GM19328 (cell line): ENCODE measurements around the gene SLC9A6.

Experiments
- ATAC-seq: cut with Tn5 transposase; IDR thresholded peaks from one replicate; pipeline ENCODE4 v1.9.1; 2021; ENCODE audit warnings: mild to moderate bottlenecking, moderate library complexity; ENCODE audit not compliant: unreplicated experiment

SLC9A6 gene

GRCh38 chrX:135985157-135985972 is at the start of gene SLC9A6:
Gene SLC9A6 (plus strand): TSS chrX:135985435. CDS start chrX:135985659, 224 bp downstream.
- ATAC-seq, result peak; percentile 86

DNA sequence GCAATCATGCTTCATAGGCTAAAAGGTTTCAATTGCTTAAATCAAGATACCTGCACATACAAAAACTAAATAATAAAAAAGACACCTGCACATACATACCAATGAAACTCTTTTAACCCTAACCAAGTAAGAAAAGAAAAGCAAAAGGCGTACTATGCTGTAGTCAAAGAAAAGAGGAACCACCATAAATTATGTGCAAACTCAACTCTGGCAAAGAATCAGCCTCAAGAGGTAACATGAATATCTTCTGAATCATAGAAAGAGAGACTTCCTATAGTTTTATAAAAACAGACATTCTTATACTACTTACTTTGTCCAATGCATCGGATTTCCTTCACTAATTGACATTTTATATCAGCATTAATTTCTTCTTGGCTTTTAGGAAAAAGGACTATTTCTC is 40.7 kb upstream of the SLC9A6 start:
- no peak for ATAC-seq

DNA sequence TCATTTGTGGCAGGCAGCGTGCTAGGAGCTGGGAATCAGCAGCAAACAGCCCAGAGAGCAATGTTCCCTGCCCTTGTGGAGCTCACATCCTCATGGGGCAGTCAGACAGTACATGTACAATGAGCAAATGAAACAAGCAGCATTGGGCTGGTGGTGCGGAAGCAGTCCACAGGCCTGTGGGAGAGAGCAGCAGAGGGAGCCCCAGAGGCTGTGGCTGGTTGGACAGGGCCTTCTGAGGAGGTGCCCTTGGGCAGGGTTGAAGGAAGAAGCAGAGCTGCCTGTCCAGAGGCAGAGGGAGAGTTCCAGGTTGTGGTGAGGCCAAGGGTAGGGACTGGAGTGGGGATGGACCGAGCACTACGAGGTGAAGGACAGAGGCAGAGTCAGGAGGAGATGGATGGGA is 33.9 kb upstream of the SLC9A6 start:
- ATAC-seq, result no peak

DNA sequence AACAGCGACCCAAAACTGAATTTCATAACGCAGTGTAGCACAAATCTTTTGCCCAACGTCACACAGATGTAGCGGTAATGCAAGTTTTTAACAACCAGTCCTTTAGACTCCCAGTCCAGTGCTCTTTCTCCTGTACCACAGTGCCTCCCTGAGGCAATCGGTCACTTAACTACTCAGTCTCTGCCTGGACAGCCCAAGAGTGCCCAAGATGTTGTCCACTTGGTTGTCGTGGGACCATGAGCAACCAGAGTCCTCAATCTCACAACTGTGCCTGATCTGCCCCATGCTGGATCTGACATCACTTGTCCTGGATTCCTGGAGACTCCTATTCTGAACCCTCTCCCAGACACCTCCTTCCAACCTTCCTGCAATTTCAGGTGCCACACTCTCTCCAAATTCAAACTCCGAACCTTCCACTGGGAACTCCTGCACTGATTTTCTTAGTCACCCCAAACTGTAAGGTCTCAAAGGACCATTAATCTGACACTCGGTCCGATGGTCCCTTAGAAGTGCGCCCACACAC is 12.1 kb upstream of the SLC9A6 start:
- peak; percentile 28 for ATAC-seq

GRCh38 chrX:135973548-135974278 is 11.5 kb upstream of the SLC9A6 start, which contains the start of gene MMGT1:
Gene MMGT1 (minus strand): TSS chrX:135973988. CDS start chrX:135973675, 313 bp downstream.
- ATAC-seq, result peak; percentile 75

GRCh38 chrX:135974279-135974856 is 10.9 kb upstream of the SLC9A6 start:
- ATAC-seq, result no peak

- no peak for ATAC-seq
These were observed 9.8 kb upstream of the SLC9A6 start for GRCh38 chrX:135975421-135975820.

DNA sequence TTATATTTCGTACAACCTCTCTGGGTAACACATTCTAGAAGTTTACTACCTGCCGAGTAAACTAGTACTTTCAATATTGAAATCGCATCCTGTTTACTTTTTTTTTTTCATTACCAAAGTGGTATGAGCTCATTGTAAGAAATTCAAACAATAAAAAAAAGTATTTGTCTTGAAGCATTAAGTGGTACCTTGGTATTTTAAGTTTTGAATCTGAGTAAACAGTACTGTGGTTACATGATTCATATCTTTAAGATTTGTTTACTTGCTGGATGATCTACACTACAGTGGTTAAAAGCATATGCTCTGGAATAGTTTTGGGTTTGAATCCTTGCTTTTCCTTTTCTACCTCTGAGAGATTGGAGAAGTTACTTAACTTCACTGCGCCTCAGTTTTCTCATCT is 7.6 kb upstream of the SLC9A6 start:
- no peak for ATAC-seq

DNA sequence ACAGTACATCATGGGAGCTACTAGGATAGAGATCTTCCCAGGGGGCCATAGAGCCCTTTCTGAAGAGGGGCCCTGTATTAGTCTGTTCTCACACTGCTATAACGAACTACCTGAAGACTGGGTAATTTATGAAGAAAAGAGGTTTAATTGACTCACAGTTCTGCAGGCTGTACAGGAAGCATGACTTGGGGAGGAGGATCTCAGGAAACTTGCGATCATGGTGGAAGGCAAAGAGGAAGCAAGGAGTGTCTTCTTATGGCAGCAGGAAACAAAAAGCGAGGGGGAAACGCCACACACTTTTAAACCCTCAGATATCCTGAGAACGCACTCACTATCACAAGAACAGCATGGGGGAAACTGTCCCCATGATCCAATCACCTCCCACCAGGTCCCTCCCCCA is 4.2 kb upstream of the SLC9A6 start:
- ATAC-seq, result no peak

DNA sequence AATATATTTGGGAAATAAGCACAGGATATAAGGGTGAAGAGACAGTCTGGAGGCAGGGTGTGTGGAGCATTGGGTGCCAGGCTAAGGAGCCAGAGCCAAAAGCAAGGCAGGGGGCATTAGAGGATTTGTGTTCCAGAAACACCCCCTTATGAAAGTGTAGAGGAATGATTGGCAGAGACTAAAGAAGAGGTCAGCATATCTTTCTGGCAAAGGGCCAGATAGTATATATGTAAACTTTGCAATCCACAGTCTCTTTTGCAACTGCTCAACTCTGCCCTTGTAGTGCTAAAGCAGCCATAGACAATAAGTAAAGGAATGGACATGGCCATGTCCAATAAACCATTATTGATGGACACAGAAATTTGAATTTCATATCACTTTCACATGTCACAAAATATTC is 3.6 kb upstream of the SLC9A6 start:
- no peak for ATAC-seq

DNA sequence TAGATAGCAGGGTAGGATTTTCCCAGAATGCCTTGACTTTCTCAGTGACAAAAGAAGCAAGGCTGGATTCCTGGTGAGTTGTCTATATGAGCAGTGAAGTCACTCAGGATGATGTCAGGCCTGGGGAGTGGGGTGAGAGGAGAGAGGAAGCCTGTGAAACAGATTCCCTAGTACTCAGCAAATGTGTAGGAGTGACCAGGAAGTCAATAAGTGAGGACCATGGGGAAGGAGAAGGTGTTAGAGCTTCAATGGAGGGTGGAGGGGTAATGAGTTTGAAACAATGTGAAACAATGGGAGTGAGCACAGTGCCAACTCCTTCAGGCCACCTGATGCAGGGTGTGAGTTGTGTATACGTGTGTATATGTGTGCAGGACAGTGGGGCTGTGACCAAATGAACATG is 2.4 kb upstream of the SLC9A6 start:
- ATAC-seq, result no peak

GRCh38 chrX:135984256-135984655 is 979 bp upstream of the SLC9A6 start:
- no peak for ATAC-seq

DNA sequence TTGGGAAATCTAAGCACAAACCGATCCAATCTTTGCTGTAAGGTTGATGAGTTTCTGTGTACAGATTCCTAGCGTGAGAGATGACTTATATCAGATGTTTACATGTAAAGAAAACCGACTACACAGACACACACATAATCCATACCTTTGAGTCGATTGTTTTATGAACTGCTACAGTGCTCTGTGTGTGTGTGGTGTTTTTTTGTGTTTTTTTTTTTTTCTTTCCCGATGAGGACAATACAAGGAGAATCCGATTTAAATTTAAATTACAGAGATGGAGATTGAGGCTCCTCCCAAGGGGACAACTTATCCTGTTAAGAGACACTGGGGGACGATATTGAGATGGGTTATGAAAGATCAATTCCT is 461 bp upstream of the SLC9A6 start:
- ATAC-seq, result no peak

DNA sequence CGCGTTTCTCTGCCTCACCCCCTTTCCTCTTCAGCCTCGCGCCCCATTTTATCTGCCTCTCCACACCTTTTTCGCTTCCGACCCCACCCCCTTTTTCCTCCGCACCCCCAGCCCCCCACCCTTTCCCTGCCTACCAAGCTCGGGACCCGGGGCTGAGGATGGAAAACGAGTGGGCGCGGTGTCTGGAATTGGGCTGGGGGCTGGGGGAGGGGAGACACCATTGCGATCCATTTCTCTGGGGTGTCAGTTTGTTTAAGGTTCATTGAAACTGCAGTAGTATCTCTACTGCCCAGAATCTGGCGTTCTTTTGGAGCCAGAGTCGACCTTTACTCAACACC is 707 bp downstream of the SLC9A6 start:
- no peak for ATAC-seq

DNA sequence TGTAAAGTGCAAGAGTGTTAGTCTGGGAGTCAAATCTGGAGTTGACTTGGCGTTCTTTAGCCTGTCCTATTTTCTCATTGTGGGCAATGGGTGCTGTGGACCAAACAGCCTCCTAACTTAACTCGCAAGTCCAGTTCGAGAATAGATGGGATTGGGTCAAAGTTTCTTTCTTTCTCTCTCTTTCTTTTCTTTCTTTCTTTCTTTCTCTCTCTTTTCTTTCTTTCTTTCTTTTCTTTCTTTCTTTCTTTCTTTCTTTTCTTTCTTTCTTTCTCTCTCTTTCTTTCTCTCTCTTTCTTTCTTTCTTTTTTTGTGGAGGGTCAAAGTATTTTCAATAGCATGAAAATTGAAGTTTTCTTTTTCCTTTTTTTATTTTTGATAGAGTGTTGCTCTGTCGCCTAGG is 3.0 kb downstream of the SLC9A6 start:
- ATAC-seq, result no peak

DNA sequence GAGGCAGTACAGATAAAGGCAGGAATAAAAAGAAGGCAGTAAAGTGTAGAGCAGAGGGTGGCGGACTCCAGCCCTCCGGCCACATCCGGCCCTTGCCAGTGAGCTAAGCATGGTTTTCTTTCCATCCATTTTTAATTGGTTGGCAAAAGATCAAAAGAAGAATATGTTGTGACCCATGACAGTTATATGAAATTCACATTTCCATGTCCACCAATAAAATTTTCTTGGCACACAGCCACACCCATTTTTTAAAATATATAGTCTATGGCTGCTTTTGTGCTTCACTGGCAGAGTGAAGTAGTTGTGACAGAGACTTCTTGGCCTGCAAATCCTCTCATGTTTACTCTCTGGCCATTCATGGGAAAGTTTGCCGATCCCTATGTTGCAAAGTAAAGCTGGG is 29.8 kb downstream of the SLC9A6 start:
- ATAC-seq, result no peak

GRCh38 chrX:136016881-136017280 is 31.6 kb downstream of the SLC9A6 start:
- no peak for ATAC-seq

- no peak for ATAC-seq
These were observed 34.0 kb downstream of the SLC9A6 start for GRCh38 chrX:136019226-136019625.

DNA sequence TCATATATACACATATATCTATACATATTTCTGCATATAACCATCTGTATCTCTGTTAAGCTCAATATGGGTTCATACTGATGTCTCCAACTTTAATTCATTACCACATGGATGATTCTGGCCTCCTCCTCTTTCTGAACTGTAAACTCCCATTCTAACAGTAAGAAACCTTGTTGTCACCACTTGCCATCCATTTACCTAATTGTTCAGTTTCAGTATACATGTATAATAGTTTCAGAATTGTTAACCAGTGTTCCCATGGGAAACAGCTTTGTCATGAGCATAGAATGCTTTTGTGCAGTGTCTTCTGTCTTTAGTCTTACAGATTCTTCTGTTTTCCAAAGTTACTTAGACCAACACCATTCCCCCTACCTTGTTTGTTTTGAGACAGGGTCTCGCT is 35.9 kb downstream of the SLC9A6 start:
- ATAC-seq, result peak; percentile 75

DNA sequence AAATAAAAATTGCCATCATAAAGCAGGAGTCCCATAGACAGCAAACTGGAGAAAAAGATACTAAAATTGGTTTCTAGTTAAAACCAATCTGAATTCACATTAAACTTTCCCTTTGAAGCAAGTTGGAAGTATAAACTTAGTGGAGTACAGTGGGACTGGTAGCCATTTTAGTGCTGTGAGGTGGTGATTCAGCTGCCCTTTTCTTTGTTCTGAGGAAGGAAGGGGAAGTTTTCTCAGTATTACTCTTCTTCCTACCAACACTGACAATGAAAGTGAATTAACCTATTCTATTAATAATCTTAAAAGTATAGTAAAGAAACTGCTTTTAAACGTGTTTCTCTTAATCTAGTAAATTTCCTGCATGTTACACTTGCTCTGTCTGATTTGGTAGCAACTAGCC is 36.7 kb downstream of the SLC9A6 start:
- ATAC-seq, result no peak

- no peak for ATAC-seq
These were observed 39.9 kb downstream of the SLC9A6 start for GRCh38 chrX:136025091-136025490.
